HepG2 (cell line): ENCODE measurements around the gene TRIM27. TPM values are rescaled to one million over a fixed set of nuclear protein-coding genes. Genes with fewer than 3 reads are reported as not detected.
A peak's percentile ranks its signal among the peaks of the same experiment; 100 is the strongest.

ENCODE experiments used
- ATAD3A ChIP-seq: sonication (generic); formaldehyde crosslinking; IDR thresholded peaks from 2 replicates; pipeline ENCODE4 v1.4.0; 2020; ENCODE audit warnings: missing genetic modification reagents
- CEBPB ChIP-seq: IDR thresholded peaks from 2 replicates; pipeline ENCODE4 v1.6.1; 2011; ENCODE audit warnings: low read depth, low read length, improper control_type of control experiment, borderline replicate concordance
- ELF1 ChIP-seq: sonication (generic); formaldehyde crosslinking; IDR thresholded peaks from 2 replicates; pipeline ENCODE4 v1.4.0; 2020; ENCODE audit warnings: missing genetic modification reagents
- EZH2 ChIP-seq: conservative IDR thresholded peaks from 2 replicates; pipeline ENCODE4 v1.6.1; 2012; ENCODE audit warnings: mild to moderate bottlenecking, low read depth, low read length, moderate library complexity
- FOXC1 ChIP-seq: sonication (generic); formaldehyde crosslinking; IDR thresholded peaks from 2 replicates; pipeline ENCODE4 v1.8.0; 2022; ENCODE audit warnings: mild to moderate bottlenecking, missing genetic modification reagents, borderline replicate concordance
- IKZF5 ChIP-seq: IDR thresholded peaks from 2 replicates; pipeline ENCODE4 v1.6.1; 2018; ENCODE audit warnings: missing genetic modification reagents, mild to moderate bottlenecking, missing compliant biosample characterization
- KMT2A ChIP-seq: sonication (generic); formaldehyde crosslinking; IDR thresholded peaks from 2 replicates; pipeline ENCODE4 v1.4.0; 2020; ENCODE audit warnings: missing genetic modification reagents
- MED8 ChIP-seq: sonication (generic); formaldehyde crosslinking; IDR thresholded peaks from 2 replicates; pipeline ENCODE4 v1.8.1; 2023; ENCODE audit warnings: mild to moderate bottlenecking, missing genetic modification reagents; ENCODE audit not compliant: insufficient replicate concordance
- POGK ChIP-seq: sonication (generic); formaldehyde crosslinking; conservative IDR thresholded peaks from 2 replicates; pipeline ENCODE4 v1.8.0; 2022; ENCODE audit warnings: mild to moderate bottlenecking, moderate library complexity, missing genetic modification reagents
- SOX13 ChIP-seq, 3 experiments: fragments of 450-650 bp in 1 of 3; sonication (generic) in 1 of 3; formaldehyde crosslinking in 1 of 3; IDR thresholded peaks in 2 of 3; conservative IDR thresholded peaks in 1 of 3; 2 replicates each; pipeline versions ENCODE4 v1.5.0 to v1.6.1; 2016 to 2020; ENCODE audit warnings: antibody characterized with exemption in 1 of 3, mild to moderate bottlenecking in 1 of 3, missing compliant biosample characterization in 1 of 3, missing genetic modification reagents in 1 of 3, moderate library complexity in 1 of 3
- TBL1XR1 ChIP-seq: fragments of 150-350 bp; IDR thresholded peaks from 2 replicates; pipeline ENCODE4 v1.6.1; 2014; ENCODE audit warnings: borderline replicate concordance, low read length; ENCODE audit not compliant: partially characterized antibody
- TEAD2 ChIP-seq: sonication (generic); formaldehyde crosslinking; IDR thresholded peaks from 2 replicates; pipeline ENCODE4 v1.9.0; 2021; ENCODE audit warnings: missing genetic modification reagents
- UBTF ChIP-seq: sonication (generic); formaldehyde crosslinking; IDR thresholded peaks from 2 replicates; pipeline ENCODE4 v1.4.0; 2020; ENCODE audit warnings: mild to moderate bottlenecking, missing genetic modification reagents
- ZFP1 ChIP-seq: IDR thresholded peaks from 2 replicates; pipeline ENCODE4 v1.6.1; 2016
- ZIK1 ChIP-seq: sonication (generic); formaldehyde crosslinking; IDR thresholded peaks from 2 replicates; pipeline ENCODE4 v1.5.0; 2020; ENCODE audit warnings: mild to moderate bottlenecking, low read depth, missing genetic modification reagents, borderline replicate concordance
- ZNF441 ChIP-seq: sonication (generic); formaldehyde crosslinking; IDR thresholded peaks from 2 replicates; pipeline ENCODE4 v1.7.0; 2021; ENCODE audit warnings: missing genetic modification reagents, borderline replicate concordance
- ZNF501 ChIP-seq: sonication (generic); formaldehyde crosslinking; IDR thresholded peaks from 2 replicates; pipeline ENCODE4 v1.5.1; 2020; ENCODE audit warnings: mild to moderate bottlenecking, moderate library complexity, missing genetic modification reagents
- ZNF639 ChIP-seq: conservative IDR thresholded peaks from 2 replicates; pipeline ENCODE4 v1.6.1; 2018; ENCODE audit warnings: missing genetic modification reagents
- ZNF784 ChIP-seq: sonication (generic); formaldehyde crosslinking; IDR thresholded peaks from 2 replicates; pipeline ENCODE4 v1.5.1; 2020; ENCODE audit warnings: missing genetic modification reagents, mild to moderate bottlenecking, borderline replicate concordance
- ZSCAN5A ChIP-seq: sonication (generic); formaldehyde crosslinking; IDR thresholded peaks from 2 replicates; pipeline ENCODE4 v1.8.0; 2022; ENCODE audit warnings: mild to moderate bottlenecking, missing genetic modification reagents, borderline replicate concordance
- polyA plus RNA-seq, 8 experiments: library from polyadenylated mRNA; depleted of rRNA in 3 of 8; stranded (reverse) in 7 of 8; unstranded in 1 of 8; fragments of >200 nt; fragmentation: Illumina TruSeq in 4 of 8; extraction: Trizol in 4 of 8; gene quantifications; 2 replicates each; pipeline versions ENCODE4 v1.2.1 to v1.2.3, GENCODE V29; 2011 to 2016; ENCODE audit warnings: low read depth in 4 of 8, missing spikeins in 1 of 8, mixed read lengths in 1 of 8; ENCODE audit not compliant: insufficient read depth in 1 of 8
- total RNA-seq, 5 experiments: library from RNA; depleted of rRNA; stranded (reverse); fragments of >200 nt; fragmentation: Illumina TruSeq; extraction: Trizol; gene quantifications; 2 replicates each; pipeline ENCODE4 v1.2.3, GENCODE V29; 2016; ENCODE audit warnings: low read depth in 1 of 5

Gene TRIM27
- total and polyA plus RNA-seq, 2 of the 13 experiments (the other 11 are each of a cell fraction or from before 2014, with no cell fraction given), result 88.6 to 112 TPM

- peak; percentile 69; the same call in 1 of the 2 replicates for TF ChIP-seq ZNF441
- TF ChIP-seq CEBPB, result no peak
- TF ChIP-seq IKZF5 (CRISPR knock-in tag), result peak; percentile 91
- no peak for TF ChIP-seq MED8 (CRISPR knock-in tag)
- TF ChIP-seq POGK (CRISPR knock-in tag), result no peak; the same call in 1 of the 2 replicates
- TF ChIP-seq ZFP1 (CRISPR knock-in tag), result peak; percentile 84; the same call in 1 of the 2 replicates
- TF ChIP-seq ZIK1, result 0 out of 2 replicates have a peak, but pooled peaks have one; percentile 39
- no peak for TF ChIP-seq EZH2
- 0 out of 2 replicates have a peak, but pooled peaks have one; percentile 34 for TF ChIP-seq ZNF501
- TF ChIP-seq FOXC1, result 0 out of 2 replicates have a peak, but pooled peaks have one; percentile 5
- TF ChIP-seq ZNF784 (CRISPR knock-in tag), result peak; percentile 21; the same call in 1 of the 2 replicates
- TF ChIP-seq KMT2A (CRISPR knock-in tag), result peak; percentile 66; the same call in 1 of the 2 replicates
- TF ChIP-seq UBTF (CRISPR knock-in tag), result no peak
- no peak for TF ChIP-seq TEAD2 (CRISPR knock-in tag)
- no peak for TF ChIP-seq ATAD3A (CRISPR knock-in tag)
- peak; percentile 62 for TF ChIP-seq TBL1XR1
- TF ChIP-seq ZNF639, result peak; percentile 29; the same call in 1 of the 2 replicates
- peak; percentile 58; the same call in 1 of the 2 replicates for TF ChIP-seq ELF1 (CRISPR knock-in tag)
- TF ChIP-seq ZSCAN5A (CRISPR knock-in tag), result 0 out of 2 replicates have a peak, but pooled peaks have one; percentile 52
- no peak for TF ChIP-seq SOX13 (IDR thresholded peaks at IDR 0.05)
- TF ChIP-seq SOX13 (CRISPR knock-in tag; conservative IDR thresholded peaks at IDR 0.05 in 1 of 2, IDR thresholded peaks at IDR 0.05 in 1 of 2), result peak in 1 of 2 experiments; percentile 54; a peak in 2 of 4 replicates
Measured at GRCh38 chr6:28944412-28944865, 20.7 kb upstream of the TRIM27 start (continued).
